HG03025 (cell line): ENCODE results near the gene CCDC24.
A peak's percentile ranks its signal among the peaks of the same experiment; 100 is the strongest.

Experiments used
- ATAC-seq: cut with Tn5 transposase; IDR thresholded peaks from one replicate; pipeline ENCODE4 v1.9.1; 2021; ENCODE audit warnings: mild to moderate bottlenecking, moderate library complexity; ENCODE audit not compliant: unreplicated experiment, low FRiP score

Gene CCDC24

DNA sequence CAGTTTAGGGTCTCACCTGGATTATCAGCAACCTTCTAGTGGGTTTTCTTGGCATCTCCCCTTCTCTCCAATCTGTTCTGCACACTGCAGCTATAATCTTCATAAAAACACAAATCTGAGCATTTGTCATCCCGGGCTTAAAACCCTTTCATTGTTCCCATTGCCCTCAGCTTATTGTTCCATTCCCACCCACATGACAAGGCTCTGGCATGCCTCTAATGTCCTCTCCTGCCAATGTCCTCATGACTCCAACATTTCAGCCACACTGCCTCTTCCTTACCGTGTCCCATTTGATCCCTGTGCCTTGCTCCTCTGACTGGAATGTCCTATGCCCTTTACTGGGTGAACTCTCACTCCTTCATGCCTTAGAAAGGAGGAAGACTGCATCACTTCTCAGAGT, 29.1 kb upstream of the CCDC24 start:
- no peak for ATAC-seq

- ATAC-seq: no peak
Observed at GRCh38 chr1:43963006-43963405, 28.4 kb upstream of the CCDC24 start.

GRCh38 chr1:43963890-43964289, 27.5 kb upstream of the CCDC24 start:
- ATAC-seq: no peak

DNA sequence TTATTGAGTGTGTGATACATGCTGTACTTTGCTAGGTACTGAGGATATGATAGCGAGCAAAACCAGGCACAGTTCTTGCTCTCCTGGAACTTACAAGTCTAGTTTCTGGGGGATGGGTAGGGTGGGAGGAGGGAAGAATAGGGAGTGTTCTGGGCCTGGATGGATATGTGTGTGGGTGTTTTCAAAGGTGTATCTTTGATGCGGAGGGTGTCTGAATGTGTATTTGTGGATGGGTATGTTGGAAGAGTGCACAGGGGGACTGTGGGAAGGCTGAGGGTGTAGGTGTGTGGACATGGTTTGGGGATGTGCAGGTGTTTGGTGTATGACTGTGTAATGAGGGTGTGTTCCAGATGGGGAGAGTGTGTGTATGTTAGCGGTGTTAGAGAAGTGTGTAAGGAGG, 26.1 kb upstream of the CCDC24 start:
- no peak for ATAC-seq

GRCh38 chr1:43968348-43968948, 23.0 kb upstream of the CCDC24 start:
- ATAC-seq: no peak

DNA sequence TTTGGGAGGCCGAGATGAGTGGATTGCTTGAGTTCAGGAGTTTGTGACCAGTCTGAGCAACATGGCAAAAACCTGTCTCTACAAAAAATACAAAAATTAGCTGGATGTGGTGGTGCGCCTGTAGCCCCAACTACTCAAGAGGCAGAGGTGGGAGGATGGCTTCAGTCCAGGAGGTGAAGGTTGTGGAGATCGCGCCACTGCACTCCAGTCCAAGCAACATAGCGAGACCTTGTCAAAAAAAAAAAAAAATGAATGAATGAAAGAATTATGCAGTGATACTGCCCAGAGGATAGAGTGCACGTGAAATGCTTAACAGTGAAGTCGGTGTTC, 22.0 kb upstream of the CCDC24 start:
- ATAC-seq: no peak

- ATAC-seq: peak; percentile 67
Observed at GRCh38 chr1:43969746-43970466, 21.5 kb upstream of the CCDC24 start, which contains the start of gene DPH2. DPH2 (plus strand) TSS chr1:43970010; CDS start chr1:43970176, 166 bp downstream.

DNA sequence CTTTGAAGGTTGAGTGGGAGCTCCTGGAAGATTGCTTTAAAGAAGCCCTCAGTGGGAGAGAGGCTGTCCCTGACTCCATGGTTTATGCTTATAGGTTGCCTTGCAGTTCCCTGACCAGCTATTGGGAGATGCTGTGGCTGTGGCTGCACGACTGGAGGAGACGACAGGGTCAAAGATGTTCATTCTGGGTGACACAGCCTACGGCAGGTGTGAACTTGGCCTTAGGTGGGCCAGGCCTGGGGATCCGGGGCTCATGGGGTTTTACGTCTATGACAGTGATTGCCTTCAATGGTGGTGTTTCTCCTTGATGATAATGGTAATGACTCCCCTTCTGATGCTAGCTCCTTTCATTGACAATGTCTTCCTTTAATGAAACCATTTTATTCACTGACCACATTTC, 20.9 kb upstream of the CCDC24 start:
- no peak for ATAC-seq

DNA sequence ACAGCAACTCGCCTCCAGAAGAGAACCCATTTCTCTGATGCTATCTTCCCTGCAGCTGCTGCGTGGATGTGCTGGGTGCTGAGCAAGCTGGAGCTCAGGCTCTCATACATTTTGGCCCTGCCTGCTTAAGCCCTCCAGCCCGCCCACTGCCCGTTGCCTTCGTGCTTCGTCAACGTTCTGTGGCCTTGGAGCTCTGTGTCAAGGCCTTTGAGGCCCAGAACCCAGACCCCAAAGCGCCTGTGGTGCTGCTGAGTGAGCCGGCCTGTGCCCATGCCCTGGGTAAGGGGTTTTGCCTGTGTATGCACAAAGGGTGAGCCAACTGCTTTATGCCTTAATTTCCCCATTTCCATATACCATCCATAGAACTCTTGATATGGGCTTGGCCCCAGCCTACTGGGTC, 20.5 kb upstream of the CCDC24 start:
- no peak for ATAC-seq

DNA sequence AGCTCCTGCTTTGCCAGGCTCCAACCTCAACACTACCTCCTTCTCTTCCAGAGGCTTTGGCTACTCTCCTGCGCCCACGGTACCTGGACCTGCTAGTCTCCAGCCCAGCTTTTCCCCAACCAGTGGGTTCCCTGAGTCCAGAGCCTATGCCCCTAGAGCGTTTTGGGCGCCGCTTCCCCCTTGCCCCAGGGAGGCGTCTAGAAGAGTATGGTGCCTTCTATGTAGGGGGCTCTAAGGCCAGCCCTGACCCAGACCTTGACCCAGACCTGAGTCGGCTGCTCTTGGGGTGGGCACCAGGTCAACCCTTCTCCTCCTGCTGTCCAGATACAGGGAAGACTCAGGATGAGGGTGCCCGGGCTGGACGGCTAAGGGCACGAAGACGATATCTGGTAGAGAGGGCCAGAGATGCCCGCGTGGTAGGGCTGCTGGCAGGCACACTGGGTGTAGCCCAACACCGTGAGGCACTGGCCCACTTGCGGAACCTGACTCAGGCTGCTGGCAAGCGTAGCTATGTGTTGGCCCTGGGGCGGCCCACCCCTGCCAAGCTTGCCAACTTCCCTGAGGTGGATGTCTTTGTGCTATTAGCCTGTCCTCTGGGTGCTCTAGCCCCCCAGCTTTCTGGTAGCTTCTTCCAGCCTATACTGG, 19.9 kb upstream of the CCDC24 start:
- ATAC-seq: no peak

DNA sequence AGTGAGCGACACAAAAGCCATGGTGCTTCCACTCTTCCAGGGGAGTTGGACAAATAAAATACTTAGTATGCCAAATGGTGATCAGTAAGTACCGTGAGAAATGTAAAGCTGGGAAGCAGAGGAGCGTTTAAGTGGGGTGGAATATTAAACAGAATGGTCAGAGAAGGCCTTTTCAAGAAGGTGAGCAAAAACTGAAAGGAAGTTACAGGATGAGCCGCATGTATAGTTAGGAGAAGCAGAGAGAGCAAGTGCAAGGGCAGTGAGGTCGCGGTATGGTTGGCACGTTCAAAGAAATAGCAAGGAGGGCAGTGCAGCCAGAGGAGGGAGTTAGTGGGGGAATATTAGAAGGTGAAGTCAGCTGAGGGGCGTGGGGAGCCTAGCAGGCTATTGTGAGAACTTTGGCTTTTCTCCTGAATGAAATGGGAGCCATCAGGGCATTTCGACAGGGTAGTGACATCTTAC, 17.4 kb upstream of the CCDC24 start:
- ATAC-seq: no peak

DNA sequence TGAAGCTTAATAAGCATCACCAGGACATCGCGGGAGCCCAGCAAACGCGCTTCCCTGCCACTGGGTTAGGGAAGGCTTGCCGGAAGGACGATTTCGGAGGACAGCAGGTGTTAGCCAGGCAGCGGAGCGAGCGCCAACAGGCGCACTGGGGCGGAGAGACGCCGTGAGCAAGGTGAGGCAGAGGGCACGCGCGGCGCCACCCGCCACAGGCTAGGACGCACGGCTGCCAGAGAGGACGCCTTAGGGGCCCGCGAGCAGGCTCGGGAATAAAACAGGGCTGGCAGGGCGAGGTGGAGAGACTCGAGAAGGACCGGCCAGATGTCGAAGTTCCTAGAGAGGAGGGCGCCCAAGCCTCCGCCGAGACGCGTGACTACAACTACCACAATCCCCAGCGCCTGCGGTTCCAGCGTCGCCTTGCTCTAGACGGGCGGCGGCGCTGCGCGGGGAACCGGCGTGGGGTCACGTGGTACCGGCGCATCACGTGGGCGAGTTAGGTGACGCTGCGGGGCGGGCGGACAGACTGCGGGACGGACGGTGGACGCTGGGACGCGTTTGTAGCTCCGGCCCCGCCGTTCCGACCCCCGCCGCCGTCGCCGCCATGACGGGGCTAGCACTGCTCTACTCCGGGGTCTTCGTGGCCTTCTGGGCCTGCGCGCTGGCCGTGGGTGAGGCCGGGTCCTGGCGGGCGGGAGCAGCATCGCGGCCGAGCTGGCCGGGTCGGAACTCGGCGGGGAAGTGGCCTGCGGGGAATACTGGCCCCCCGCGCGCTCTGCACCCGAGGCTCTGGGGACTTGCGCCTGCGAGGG, 16.8 kb upstream of the CCDC24 start, which contains the start of gene ATP6V0B:
ATP6V0B (plus strand) TSS at position 518 of the 806 bp plus-strand sequence; CDS start at position 599, 81 bp downstream.
- peak; percentile 67 for ATAC-seq

DNA sequence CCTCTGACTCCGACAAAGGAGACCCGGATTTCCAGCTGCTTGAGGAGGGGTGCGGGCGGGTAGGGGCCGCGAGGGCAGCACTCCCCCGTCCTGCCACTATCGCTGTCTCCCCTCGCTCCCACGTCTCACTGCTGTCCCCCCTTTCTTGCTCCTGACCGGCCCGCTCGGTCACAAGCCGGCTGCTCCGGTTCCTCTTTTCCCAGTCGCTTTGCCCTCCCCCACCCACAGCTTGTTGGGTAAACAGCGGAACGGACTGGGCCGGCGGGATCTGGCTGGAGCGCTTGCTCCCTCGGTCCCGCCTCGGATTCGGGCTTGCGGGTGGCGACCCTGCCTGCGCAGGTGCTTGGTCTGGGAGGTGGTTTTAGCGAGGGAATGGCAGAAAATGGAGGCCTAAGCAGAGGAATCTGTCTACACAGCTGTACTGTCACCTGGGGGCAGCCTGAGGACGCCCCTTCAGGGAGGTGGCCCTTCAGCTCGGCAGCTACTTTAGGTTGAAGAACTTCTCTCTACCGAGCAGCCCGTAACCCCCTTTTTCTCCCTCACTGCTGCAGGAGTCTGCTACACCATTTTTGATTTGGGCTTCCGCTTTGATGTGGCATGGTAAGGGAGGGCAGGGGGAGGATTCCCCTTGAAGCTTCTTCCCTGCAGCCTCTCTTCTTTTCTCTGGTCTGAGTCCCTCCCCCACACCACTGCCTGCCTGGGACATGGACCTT, 16.0 kb upstream of the CCDC24 start:
- peak; percentile 5 for ATAC-seq

- ATAC-seq: no peak
Observed at GRCh38 chr1:43976045-43976444, 15.4 kb upstream of the CCDC24 start.

- no peak for ATAC-seq
Observed at GRCh38 chr1:43976890-43977289, 14.5 kb upstream of the CCDC24 start.

- ATAC-seq: no peak
Observed at GRCh38 chr1:43977376-43978263, 13.8 kb upstream of the CCDC24 start.

- no peak for ATAC-seq
Observed at GRCh38 chr1:43978264-43978550, 13.2 kb upstream of the CCDC24 start.

DNA sequence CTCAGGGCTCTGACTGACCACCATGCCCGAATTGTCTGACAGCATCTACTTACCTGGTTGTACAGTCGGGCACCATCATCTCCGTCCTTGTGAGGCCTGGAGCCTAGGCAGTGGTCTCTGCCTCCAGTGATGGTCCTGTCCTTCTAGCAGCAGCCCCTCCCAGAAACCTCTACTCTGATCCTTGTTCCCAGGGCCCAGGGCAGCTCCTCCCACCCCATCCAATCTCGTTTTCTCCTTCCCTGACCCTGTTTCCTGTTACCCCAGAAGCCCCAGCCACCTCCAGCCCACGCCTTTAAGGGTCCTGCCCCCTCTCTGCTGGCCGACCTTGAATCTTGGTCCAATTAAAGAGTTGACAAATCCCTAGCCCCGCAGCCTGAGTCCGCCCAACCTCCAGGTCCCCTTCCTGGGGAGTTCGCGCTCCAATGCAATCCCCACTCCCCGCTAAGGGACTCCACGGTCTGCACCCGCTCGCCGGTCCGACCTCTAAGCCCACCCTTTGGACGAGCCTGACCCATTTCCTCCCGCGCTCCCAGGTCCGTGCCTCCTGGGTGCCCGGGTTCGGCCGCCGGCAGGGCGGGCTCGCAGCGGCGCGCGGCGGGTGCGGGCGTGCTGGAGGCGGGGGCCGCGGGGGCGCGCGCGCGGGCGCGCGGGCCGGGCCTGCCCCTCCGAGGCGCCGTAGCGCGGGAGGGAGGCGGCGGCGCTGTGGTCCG, 12.7 kb upstream of the CCDC24 start, which contains the start of gene B4GALT2:
B4GALT2 (plus strand) TSS at position 660 of the 710 bp plus-strand sequence. CDS start 1,951 bp downstream, outside the sequence.
- no peak for ATAC-seq

DNA sequence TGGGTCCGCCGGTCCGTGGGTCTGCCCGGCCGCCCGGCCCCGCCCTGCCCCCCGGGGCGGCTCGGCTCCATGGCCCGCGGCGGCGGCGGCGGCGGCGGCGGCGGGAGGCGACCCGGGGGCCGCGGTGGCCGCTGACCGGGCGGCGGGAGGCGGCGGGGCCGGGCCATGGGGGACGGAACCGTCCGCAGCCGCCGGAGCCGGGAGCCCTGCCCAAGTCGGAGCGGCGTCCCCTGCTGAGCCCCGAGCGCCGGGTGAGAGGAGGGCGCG, 12.2 kb upstream of the CCDC24 start:
- no peak for ATAC-seq
